Right renal cortex interstitium (tissue), 3 donors: ENCODE data around the gene TMEM8B. TPM values are rescaled to one million over a fixed set of nuclear protein-coding genes. Genes with fewer than 3 reads are reported as not detected.
"Not testable (repeated sequence)": the region's sequence is repeated elsewhere in the genome, so short reads cannot be mapped to it uniquely, and the experiment has no call there.

Experiments used
- DNase-seq, 3 donors: peaks; one replicate each; pipeline ENCODE4 v3.0.0-alpha.2; 2013; ENCODE audit warnings: low read depth in 3 of 3, low spot score in 2 of 3
- polyA plus RNA-seq, 3 donors: library from polyadenylated mRNA; unstranded; fragments of 120-200 nt; gene quantifications; one replicate each; pipeline ENCODE4 v1.2.1, GENCODE V29; 2013; ENCODE audit not compliant: insufficient read length in 3 of 3

The TMEM8B gene
- polyA plus RNA-seq, 3 donors = 21.0 to 25.3 (median 21.5) TPM

- DNase-seq = no peak
These were observed 75.3 kb downstream of the TMEM8B start for GRCh38 chr9:35904338-35904737.

GRCh38 chr9:35905051-35905781 is 76.2 kb downstream of the TMEM8B start:
- DNase-seq = no peak

- no peak for DNase-seq
These were observed 77.1 kb downstream of the TMEM8B start, which contains the start of gene HRCT1 for GRCh38 chr9:35905912-35906679. HRCT1 (plus strand) TSS chr9:35906202; CDS start chr9:35906288, 86 bp downstream.

- DNase-seq = no peak
These were observed 78.1 kb downstream of the TMEM8B start for GRCh38 chr9:35906923-35907699.

- no peak for DNase-seq
These were observed 78.9 kb downstream of the TMEM8B start for GRCh38 chr9:35907711-35908503.

GRCh38 chr9:35908504-35909125 is 79.6 kb downstream of the TMEM8B start:
- no peak for DNase-seq

GRCh38 chr9:35909274-35909673 is 80.2 kb downstream of the TMEM8B start, which contains the start of gene SPAAR:
SPAAR (plus strand) TSS chr9:35909490; CDS start chr9:35910464, 974 bp downstream.
- no peak for DNase-seq

- no peak for DNase-seq
These were observed 80.9 kb downstream of the TMEM8B start for GRCh38 chr9:35909687-35910612.

- DNase-seq = no peak
These were observed 81.8 kb downstream of the TMEM8B start for GRCh38 chr9:35910613-35911359.

GRCh38 chr9:35911690-35912089 is 82.7 kb downstream of the TMEM8B start:
- no peak for DNase-seq

- DNase-seq = no peak
These were observed 83.9 kb downstream of the TMEM8B start for GRCh38 chr9:35912791-35913400.

- DNase-seq = not testable (repeated sequence)
These were observed 84.4 kb downstream of the TMEM8B start for GRCh38 chr9:35913429-35913828.

- no peak for DNase-seq
These were observed 85.3 kb downstream of the TMEM8B start for GRCh38 chr9:35914301-35914807.
